GM19397 (cell line): Measurements from ENCODE around the gene HPRT1.

Experiments
- ATAC-seq: cut with Tn5 transposase; IDR thresholded peaks from one replicate; pipeline ENCODE4 v1.9.1; 2021; ENCODE audit warnings: mild to moderate bottlenecking, moderate library complexity; ENCODE audit not compliant: unreplicated experiment

HPRT1 gene

DNA sequence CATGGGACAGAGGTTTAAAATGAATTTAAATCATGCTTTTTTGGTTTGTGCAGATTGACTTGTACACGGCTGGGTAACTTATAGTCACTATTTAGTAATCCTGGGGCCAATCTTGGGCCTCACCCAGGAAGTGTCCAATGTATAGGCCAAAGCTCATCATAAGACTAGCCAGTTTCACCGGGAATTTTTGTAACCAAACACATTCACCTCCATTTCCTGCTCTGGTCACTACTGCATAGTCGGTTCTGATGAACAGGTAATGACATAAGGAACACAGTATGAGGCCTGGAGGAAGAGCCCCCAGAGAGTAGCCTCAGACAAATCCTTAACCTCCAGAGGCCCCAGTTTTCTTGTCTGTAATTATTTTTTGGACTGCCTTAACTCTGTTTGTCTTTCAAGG lies 81.9 kb downstream of the HPRT1 start:
- no peak for ATAC-seq

DNA sequence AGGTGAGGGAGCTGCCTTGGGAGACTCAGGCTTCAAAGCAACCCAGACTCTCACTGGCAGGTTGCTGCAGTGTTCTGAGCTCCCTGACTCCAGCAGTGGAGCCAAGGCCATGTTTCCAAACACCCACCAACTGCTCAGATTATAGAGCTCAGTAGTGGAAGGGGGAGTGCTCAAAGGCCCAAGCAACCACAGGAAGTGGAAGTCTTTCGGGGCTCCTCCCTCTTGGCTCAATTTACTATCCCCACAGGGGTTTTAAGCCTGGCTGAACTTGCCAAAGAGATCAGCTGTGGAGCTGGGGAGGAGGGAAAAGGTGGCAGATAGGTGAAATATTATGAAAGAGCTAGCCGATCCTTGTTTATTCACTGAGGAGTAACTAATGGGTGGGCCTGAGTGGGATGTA lies 82.5 kb downstream of the HPRT1 start:
- no peak for ATAC-seq

DNA sequence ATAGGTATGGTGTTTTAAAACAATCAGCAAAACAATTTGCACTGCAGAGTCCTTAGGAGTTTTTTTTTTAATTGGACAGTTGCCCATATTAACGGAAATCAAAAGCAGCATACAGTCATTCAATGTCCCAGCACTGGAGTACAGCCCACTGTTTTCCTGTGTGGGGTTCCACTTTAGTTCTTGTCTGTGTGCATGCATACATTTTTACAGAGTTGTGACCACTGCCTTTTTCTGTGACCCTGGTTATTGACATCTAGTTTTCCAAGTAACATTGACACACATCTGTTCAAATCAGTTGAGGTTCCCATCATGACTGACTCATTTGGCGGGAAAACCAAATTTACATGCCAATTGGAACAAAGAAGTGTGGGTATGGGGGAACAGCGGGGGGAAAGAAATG lies 83.3 kb downstream of the HPRT1 start:
- ATAC-seq = no peak

DNA sequence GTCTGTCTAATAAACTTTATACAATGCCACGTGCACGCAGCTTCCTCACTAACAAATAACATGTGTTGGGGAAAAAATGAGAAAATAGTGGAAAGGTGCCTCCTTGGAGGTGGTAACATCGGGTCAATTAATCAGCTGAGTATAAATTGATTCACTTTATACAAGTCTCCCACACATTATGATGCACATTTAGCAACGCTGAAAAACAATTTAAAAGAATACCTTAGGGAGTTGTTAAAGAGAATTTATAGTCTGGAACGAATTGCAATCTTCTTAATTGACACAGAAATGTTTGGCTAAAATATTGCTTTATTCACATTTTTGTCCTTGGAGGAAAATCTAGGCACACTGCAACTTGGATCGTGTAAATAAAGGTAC lies 84.2 kb downstream of the HPRT1 start:
- no peak for ATAC-seq

DNA sequence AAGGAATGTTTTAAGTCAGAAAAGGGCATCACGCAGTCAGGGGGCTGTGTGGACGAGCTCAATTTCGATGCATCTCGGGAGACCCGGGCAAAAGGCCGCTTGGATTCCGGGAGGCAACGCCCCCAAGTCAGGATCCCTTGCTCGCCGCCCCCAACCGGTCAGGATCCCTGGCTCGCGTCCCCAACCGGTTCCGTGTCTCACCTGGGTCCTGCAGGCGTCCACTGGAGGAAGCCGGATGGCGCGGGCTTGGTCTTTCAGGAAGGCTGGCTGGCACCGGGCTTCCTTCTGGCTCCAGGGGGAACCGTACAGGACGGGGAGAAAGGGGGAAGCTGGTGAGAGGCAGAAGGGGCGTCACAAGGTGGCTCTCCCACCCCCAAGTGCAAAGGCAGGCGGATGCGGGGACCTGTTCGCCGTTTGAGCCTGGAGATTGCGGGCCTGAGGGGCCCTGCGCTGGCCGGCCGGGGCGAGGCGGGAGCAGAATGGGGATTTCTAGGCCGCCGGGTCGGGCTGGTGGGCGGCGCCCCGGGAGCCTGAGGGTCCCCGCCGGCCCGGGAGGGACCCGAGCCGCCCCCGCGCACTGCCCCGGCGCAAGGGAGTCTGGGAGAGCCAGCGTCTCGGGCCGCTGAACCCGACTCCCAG lies 84.7 kb downstream of the HPRT1 start:
- ATAC-seq = no peak

DNA sequence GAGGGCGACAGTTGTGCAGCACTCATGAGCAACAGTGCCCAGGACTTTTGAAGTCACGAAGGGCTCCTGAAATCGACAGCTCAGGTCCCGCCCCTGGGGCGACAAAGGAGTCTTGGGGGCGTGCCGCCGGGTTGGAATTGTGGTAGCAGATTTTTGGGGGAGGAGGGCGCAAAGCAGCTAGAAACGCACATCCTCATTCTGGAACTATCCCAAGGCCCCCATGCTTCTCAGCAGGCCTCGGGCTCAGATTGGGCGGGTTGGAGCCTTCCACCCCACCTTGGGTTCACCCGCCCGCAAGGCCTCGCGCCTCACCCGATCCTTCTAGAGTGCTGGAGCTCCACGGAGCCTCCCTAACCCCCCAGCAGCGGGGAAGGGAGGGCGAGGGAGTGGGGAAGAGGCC lies 85.5 kb downstream of the HPRT1 start:
- ATAC-seq = no peak

DNA sequence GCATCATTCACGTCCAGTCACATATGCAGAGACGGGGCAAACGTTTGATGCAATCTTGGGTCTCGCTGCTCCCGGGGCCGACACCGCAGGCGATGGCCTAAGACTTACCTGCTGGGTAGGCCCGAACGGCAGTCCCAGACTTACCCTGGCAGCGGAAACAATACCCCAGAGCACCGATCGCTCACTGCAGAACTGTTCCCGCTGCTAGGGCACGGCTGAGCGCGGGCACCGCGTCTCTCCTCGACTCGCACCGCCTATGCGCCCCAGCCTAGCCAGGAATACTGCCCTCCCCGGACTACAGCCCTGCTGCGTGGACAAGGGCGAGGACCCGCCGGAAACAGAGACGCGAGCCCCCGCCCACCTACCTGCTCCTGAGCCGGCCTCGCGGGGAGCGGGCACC lies 86.2 kb downstream of the HPRT1 start:
- no peak for ATAC-seq

DNA sequence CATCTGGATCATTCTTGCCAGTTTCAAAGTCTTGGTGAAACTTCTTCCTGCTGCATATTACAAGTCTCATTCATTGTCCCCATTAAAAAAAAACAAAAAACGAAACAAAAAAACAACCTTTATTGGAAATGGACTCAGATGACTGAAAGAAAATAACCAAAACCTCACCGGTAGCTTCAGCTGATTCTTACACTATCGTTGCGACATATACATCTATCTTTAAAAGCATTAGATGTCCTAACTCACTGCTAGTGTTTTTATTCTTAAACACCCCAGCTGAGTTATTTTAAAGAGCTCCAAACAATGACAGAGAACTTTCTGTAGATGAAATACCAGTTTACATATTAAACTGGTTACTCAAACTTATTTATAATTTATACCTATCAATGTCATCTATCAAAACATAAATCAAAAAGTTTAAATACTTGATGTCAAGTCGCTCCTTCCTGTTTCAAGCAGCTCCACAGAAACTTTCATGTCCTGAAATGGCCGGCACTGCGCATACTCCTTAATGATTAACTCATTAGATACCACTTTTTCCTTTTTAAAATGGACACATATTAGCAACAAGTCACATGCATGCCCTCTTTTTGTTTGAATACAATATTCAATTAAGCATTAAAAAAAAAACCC lies 87.2 kb downstream of the HPRT1 start:
- no peak for ATAC-seq

DNA sequence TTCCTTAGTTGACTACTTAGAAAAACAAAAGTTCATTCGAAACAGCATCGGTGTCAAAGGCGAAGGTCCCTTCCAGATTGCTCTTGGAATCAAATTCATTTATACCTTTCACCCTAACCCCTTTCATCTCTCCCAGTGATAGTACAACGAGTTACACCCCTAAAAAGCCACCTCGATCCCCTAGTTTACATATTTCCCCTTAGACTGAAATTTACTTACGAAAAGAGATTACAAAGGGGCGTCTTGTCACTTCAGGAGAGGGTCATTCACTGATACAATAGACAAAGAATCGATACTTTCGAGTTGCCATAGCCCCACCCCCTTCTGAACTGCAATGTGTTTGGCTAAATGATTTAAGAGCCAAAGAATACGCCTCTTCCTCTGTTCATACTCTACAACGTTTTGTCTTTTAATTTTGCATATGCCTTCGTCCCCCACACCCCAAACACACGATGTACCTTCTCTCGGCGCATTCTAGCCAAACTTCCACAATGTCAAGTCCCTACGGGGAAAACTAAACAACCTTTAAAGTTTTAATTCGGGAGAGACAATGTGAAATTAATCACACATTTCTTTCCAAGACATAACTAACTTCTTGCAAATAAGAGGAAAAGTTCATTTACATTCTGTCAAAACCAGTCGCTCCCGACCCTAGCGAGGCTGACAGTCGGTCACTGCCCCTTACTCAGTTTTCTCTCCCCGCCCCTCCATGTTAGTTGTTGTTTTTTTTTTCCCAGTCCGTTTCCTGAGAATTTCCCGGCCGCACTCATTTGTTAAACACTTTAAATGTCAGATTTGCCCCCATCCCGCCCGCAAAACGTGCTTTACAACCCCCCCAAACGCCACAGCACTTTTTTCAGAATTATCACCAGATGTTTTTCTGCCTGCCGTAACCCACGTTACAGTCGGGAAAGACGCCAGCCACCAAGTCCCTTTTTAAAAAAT lies 88.6 kb downstream of the HPRT1 start:
- no peak for ATAC-seq
